Neural crest cell (in vitro differentiated cells): ENCODE measurements around the gene KCTD14. TPM values are rescaled to one million over a fixed set of nuclear protein-coding genes. Genes with fewer than 3 reads are reported as not detected.
"Not testable (repeated sequence)": the region's sequence is repeated elsewhere in the genome, so short reads cannot be mapped to it uniquely, and the experiment has no call there.

ENCODE experiments used
- DNase-seq: peaks from one replicate; pipeline ENCODE4 v3.0.0; 2021; ENCODE audit warnings: low read depth, mixed read lengths, low spot score
- H3K27ac Mint-ChIP-seq: one replicate; pipeline ENCODE4 v1.8.0; 2021; ENCODE audit warnings: mild to moderate bottlenecking, mixed read lengths; ENCODE audit not compliant: unreplicated experiment
- H3K27me3 Mint-ChIP-seq: 2 replicates; pipeline ENCODE4 v1.8.0; 2021; ENCODE audit warnings: low read depth, mild to moderate bottlenecking, mixed read lengths
- H3K36me3 Mint-ChIP-seq: 2 replicates; pipeline ENCODE4 v1.8.0; 2021; ENCODE audit warnings: low read depth, mild to moderate bottlenecking, mixed read lengths
- H3K4me1 Mint-ChIP-seq: 2 replicates; pipeline ENCODE4 v1.8.0; 2021; ENCODE audit warnings: mixed read lengths
- H3K4me3 Mint-ChIP-seq: one replicate; pipeline ENCODE4 v1.8.0; 2021; ENCODE audit warnings: mild to moderate bottlenecking, mixed read lengths
- H3K9me3 Mint-ChIP-seq: 2 replicates; pipeline ENCODE4 v1.8.0; 2021; ENCODE audit warnings: mixed read lengths
- CTCF ChIP-seq: fragments of 200-600 bp; sonication (generic); conservative IDR thresholded peaks from 2 replicates; pipeline ENCODE4 v1.5.0; 2021; ENCODE audit warnings: antibody characterized with exemption, mild to moderate bottlenecking
- total RNA-seq: library from RNA; stranded (reverse); gene quantifications from 2 replicates; pipeline ENCODE4 v1.2.1, GENCODE V29; 2021

The KCTD14 gene
- total RNA-seq, 1 donor from 2014 or later = 1.4 TPM

DNA sequence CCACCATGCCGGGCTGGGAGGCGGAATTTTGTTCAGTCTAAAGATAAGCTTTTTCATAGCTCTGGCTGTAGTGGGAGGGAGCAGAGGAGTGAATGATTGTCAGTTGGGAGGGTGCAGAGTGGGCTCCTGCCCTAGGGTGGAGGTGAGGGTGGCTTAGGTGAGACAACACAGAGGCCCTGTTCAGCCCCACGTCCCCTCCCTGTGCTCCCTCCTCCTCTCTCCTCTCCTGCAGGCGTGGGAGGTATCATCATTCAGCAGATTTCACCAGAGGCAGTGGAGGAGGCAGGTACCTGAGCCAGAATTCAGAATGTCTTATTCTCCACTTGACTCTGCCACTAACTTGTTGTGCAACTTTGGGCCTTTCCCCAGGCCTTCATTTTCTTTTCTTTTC lies 38.8 kb upstream of the KCTD14 start:
- Mint-ChIP-seq H3K36me3 (no peaks in the 10 kb centered on the region), H3K9me3 (no peaks in the 10 kb centered on the region), H3K4me3 (no peak overlapping the region), H3K27me3 (no peaks in the 10 kb centered on the region), H3K27ac (no peak overlapping the region), H3K4me1 (no peaks in the 10 kb centered on the region)
- no peak for TF ChIP-seq CTCF
- DNase-seq = no peak

DNA sequence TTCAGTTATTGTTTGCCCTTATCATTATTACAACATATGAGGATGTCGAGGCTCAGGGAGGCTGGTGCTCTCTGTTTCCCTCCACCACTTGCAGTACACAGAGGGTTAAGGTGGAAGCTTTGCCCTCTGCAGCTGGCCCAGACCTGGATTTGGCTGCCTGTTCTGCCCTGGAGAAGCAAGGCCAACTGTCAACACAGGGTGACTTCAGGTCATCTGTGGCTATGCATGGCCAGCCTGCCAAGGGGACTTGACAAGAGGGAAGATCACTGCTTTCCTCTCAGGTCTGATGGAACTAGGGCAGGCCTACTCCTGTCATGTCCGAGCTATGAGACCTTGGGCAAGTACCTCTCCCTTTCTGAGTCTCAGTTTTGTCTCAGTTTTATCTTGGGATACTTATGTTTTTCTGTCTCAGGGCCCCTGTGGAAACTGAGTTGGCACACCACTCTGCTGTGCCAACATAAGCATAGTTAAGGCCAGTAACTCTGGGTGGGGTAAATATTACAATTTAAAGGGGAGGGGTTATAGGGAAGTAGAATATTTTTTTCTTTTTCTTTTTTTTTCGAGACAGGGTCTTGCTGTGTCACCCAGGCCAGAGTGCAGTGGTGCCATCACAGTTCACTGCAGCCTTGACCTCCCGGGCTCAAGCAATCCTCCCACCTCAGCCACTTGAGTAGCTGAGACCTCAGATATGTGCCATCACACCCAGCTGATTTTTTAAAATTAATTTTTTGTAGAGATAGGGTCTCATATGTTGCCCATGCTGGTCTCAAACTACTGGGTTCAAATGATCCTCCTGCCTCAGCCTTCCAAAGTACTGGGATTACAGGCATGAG lies 38.2 kb upstream of the KCTD14 start:
- no peak overlapping the region for H3K27ac Mint-ChIP-seq
- H3K36me3 Mint-ChIP-seq = no peaks in the 10 kb centered on the region
- H3K4me3 Mint-ChIP-seq = no peak overlapping the region
- no peak for DNase-seq
- no peak for TF ChIP-seq CTCF
- no peaks in the 10 kb centered on the region for H3K27me3 Mint-ChIP-seq
- no peaks in the 10 kb centered on the region for H3K9me3 Mint-ChIP-seq
- H3K4me1 Mint-ChIP-seq = no peaks in the 10 kb centered on the region

DNA sequence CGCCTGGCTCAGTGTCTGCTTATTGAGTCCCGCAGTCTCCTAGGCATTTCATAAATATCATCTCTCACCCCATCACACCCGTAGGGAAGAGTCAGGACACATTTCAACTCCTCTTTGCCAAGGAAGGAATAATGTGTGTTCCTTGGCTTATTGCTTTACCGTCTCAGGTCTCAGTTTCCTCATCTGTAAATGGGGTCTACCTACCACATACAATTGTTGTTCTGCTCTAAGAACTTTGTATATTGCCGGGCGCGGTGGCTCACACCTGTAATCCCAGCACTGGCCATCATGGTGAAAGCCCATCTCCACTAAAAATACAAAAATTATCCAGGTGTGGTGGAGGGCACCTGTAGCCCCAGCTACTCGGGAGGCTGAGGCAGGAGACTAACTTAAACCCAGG lies 37.5 kb upstream of the KCTD14 start:
- H3K27me3 Mint-ChIP-seq = no peaks in the 10 kb centered on the region
- H3K36me3 Mint-ChIP-seq = no peaks in the 10 kb centered on the region
- H3K4me3 Mint-ChIP-seq = no peak overlapping the region
- DNase-seq = no peak
- no peaks in the 10 kb centered on the region for H3K9me3 Mint-ChIP-seq
- H3K4me1 Mint-ChIP-seq = no peaks in the 10 kb centered on the region
- no peak overlapping the region for H3K27ac Mint-ChIP-seq
- TF ChIP-seq CTCF = no peak

DNA sequence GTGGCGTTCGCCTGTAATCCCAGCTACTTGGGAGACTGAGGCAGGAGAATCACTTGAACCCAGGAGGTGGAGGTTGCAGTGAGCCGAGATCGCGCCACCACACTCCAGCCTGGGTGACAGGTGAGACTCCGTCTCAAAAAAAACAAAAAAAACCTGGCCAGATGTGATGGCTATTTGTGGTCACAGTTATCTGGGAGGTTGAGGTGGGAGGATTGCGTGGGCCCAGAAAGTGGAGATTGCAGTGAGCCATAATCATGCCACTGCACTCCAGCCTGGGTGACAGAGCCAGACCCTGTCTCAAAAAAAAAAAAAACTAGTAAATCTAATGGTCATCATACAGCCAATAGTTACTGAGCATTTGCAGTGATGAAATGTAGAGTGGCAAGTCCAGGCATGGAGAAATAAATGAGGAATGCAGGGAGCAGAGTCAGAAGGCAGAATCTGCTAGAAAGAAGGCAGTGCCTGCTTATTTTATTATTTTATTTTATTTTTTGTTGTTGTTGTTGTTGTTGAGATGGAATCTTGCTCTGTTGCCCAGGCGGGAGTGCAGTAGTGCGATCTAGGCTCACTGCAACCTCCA lies 36.8 kb upstream of the KCTD14 start:
- peak overlapping the region; percentile 15 for H3K27ac Mint-ChIP-seq
- not testable (repeated sequence) for H3K9me3 Mint-ChIP-seq, H3K4me3 Mint-ChIP-seq, H3K36me3 Mint-ChIP-seq, H3K27me3 Mint-ChIP-seq, DNase-seq, H3K4me1 Mint-ChIP-seq

- Mint-ChIP-seq H3K4me1 (no peaks in the 10 kb centered on the region), H3K9me3 (no peaks in the 10 kb centered on the region), H3K27ac (no peak overlapping the region), H3K4me3 (no peak overlapping the region), H3K27me3 (no peaks in the 10 kb centered on the region), H3K36me3 (no peaks in the 10 kb centered on the region)
- DNase-seq = no peak
- TF ChIP-seq CTCF = no peak
Measured at GRCh38 chr11:78057462-78058055, 34.5 kb upstream of the KCTD14 start.

DNA sequence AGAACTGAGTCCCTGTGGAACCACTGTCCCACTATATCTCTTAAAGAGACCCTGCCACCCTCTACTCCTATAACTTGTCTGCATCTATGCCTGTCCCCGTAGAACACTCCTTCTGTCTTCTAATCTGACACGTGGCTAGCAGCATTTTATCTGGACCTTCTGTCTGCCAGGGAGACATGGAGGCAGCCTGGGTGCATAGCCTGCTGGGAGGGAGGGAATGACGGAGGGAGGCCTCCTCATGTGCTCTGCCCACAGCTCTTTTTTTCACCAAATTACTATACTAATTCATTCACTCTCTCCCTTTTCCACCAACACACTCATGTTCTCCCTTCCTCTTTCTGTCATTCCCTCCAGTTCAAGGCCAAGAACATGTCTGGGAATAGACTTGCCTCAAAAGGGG lies 33.0 kb upstream of the KCTD14 start:
- DNase-seq = no peak
- H3K4me3 Mint-ChIP-seq = no peak overlapping the region
- no peak for TF ChIP-seq CTCF
- no peaks in the 10 kb centered on the region for H3K27me3 Mint-ChIP-seq
- H3K27ac Mint-ChIP-seq = no peak overlapping the region
- no peaks in the 10 kb centered on the region for H3K9me3 Mint-ChIP-seq
- no peaks in the 10 kb centered on the region for H3K36me3 Mint-ChIP-seq
- H3K4me1 Mint-ChIP-seq = peaks cover 3% of the 10 kb centered on the region
